Activated naive CD4-positive, alpha-beta T cell treated with anti-CD3 and anti-CD28 coated beads for 36 hours (primary cell): Measurements from ENCODE around the gene WDR73. TPM values are rescaled to one million over a fixed set of nuclear protein-coding genes. Genes with fewer than 3 reads are reported as not detected.

Experiments used
- CTCF ChIA-PET: fragments of 350-600 bp; sonication (Branson Sonifier 250); formaldehyde crosslinking; loops from one replicate; lab custom pipeline; 2021; ENCODE audit warnings: antibody characterized with exemption; lab: Charles Lee
- DNase-seq: peaks from one replicate; pipeline ENCODE4 v3.0.0-alpha.2; 2020
- H3K27ac Mint-ChIP-seq: one replicate; pipeline ENCODE4 v1.8.0; 2021; ENCODE audit warnings: mild to moderate bottlenecking, mixed read lengths
- H3K27me3 Mint-ChIP-seq: one replicate; pipeline ENCODE4 v1.8.0; 2021; ENCODE audit warnings: low read depth, mixed read lengths
- H3K36me3 Mint-ChIP-seq: one replicate; pipeline ENCODE4 v1.8.0; 2021; ENCODE audit warnings: low read depth, mixed read lengths
- H3K4me1 Mint-ChIP-seq: one replicate; pipeline ENCODE4 v1.8.0; 2021; ENCODE audit warnings: low read depth, mixed read lengths
- H3K4me3 Mint-ChIP-seq: one replicate; pipeline ENCODE4 v1.8.0; 2021; ENCODE audit warnings: mild to moderate bottlenecking, moderate library complexity, mixed read lengths
- H3K9me3 Mint-ChIP-seq: one replicate; pipeline ENCODE4 v1.8.0; 2021; ENCODE audit warnings: mixed read lengths
- intact Hi-C: fragments of 100-400 bp; cut with micrococcal nuclease; formaldehyde crosslinking; loops from one replicate; pipeline ENCODE4 v1.15.1; 2023
- total RNA-seq, 2 experiments: library from RNA; stranded (reverse); gene quantifications; one replicate each; pipeline ENCODE4 v1.2.3, GENCODE V29; 2021

Gene WDR73
- total RNA-seq, 2 experiments from 2014 or later = 9.5 to 9.9 TPM

DNA sequence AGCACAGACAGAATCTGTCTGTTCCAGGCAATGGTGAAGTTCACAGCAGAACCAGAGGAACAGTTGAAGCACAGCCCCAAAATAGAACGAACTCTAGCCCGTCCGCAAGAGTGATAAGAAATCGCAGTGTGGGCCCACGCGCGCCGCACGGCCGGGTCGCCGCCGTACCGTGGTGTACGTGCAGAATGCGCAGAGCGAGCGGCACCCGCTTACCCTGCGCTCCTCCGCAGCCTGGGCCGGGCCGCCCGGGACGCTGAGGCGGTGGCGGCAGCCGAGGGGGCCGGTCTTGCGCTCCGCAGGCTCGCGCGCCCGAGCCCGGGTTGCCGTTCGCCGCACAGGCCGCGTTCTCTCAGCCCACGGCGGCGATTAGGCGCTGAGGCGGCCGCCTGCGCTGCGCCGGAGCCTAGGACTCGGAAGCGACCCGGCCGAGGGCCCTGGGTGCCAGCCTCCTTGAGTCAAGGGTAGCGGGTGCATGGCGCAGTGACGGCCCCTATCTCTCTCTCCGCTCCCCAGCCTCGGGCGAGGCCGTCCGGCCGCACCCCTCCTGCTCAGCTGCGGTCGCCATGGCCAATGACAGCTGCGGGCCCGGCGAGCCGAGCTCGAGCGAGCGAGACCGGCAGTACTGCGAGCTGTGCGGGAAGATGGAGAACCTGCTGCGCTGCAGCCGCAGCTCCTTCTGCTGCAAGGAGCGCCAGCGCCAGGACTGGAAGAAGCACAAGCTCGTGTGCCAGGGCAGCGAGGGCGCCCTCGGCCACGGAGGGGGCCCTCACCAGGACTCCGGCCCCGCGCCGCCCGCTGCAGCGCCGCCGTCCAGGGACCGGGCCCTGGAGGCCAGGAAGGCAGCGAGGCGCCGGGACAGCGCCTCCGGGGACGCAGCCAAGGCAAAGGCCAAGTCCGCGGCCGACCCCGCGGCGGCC, 20.5 kb downstream of the WDR73 start:
- H3K9me3 Mint-ChIP-seq = no peaks in the 10 kb centered on the region
- intact Hi-C loops = loop anchor here (1.0 kb wide), 2 partner anchors 8 to 83 kb away; partner anchors contain the start of gene SEC11A
- peak; percentile 63 for DNase-seq
- H3K27ac Mint-ChIP-seq = peak overlapping the region; percentile 93
- H3K4me3 Mint-ChIP-seq = peak overlapping the region; percentile 94
- CTCF ChIA-PET = interaction anchor here (1.6 to 2.8 kb wide), 2 partner anchors 35 to 46 kb away, joined by 6 to 9 read pairs; no protein-coding TSS in a partner anchor
- peaks cover 46% of the 10 kb centered on the region for H3K4me1 Mint-ChIP-seq
- H3K27me3 Mint-ChIP-seq = no peaks in the 10 kb centered on the region
- H3K36me3 Mint-ChIP-seq = peaks cover 6% of the 10 kb centered on the region

GRCh38 chr15:84631706-84632272, 22.3 kb downstream of the WDR73 start:
- CTCF ChIA-PET = interaction anchor here (0.5 to 2.8 kb wide), 9 partner anchors 10 to 296 kb away, joined by 3 to 12 read pairs (median 4); partner anchors contain the start of genes WDR73 and ZSCAN2
- no peak for DNase-seq
- H3K36me3 Mint-ChIP-seq = peaks cover 6% of the 10 kb centered on the region

DNA sequence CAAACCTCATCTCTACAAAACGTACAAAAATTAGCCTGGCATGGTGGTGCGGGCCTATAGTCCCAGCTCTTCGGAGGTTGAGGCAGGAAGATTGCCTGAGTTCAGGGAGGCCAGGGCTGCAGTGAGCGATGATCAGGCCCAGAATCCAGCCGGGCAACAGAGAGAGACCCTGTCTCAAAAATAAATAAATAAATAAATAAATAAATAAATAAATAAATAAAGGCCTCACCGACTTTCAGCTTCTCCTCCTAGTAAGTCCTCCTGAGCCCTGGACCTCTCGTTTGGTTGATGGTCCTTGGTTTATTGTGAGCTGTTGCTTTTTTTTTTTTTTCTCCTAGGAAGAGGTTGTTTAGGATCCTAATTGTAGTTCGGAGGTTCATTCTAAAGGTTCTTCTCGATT, 25.1 kb downstream of the WDR73 start:
- Mint-ChIP-seq H3K4me1 (peaks cover 13% of the 10 kb centered on the region), H3K27ac (no peak overlapping the region), H3K36me3 (no peaks in the 10 kb centered on the region), H3K27me3 (no peaks in the 10 kb centered on the region), H3K4me3 (no peak overlapping the region), H3K9me3 (no peaks in the 10 kb centered on the region)
- CTCF ChIA-PET = no interaction called here
- DNase-seq = no peak
- intact Hi-C loops = no loop called here

More at GRCh38 chr15:84631706-84632272, 22.3 kb downstream of the WDR73 start:
- Mint-ChIP-seq H3K4me3 (peak overlapping the region; percentile 94), H3K9me3 (no peaks in the 10 kb centered on the region), H3K4me1 (peaks cover 37% of the 10 kb centered on the region), H3K27ac (peak overlapping the region; percentile 88), H3K27me3 (no peaks in the 10 kb centered on the region)
- intact Hi-C loops = loop anchor here (1.0 kb wide), 4 partner anchors 23 to 350 kb away; partner anchors contain the start of genes PDE8A, WDR73 and ZNF592

DNA sequence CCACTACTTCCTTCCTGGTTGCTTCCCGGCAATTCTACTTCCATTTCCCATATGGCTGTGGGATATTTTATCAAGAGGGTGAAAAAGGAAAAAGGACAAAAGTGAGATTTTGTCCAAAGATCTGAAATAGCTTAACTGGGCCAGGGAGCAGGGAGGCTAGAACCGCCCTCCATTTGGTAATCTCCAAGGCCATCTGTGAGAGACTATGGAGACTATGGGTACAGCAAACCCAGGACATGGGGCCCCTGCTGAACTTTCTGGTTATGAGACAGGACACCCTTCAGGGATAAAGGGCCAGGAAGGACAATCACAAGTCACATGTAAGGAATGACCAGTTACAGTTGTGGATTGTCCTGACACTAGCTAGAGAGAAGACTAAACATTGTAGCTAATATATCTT, 29.0 kb downstream of the WDR73 start:
- intact Hi-C loops = no loop called here
- Mint-ChIP-seq H3K27ac (no peak overlapping the region), H3K4me3 (no peak overlapping the region), H3K36me3 (peaks cover 29% of the 10 kb centered on the region), H3K4me1 (no peaks in the 10 kb centered on the region), H3K27me3 (no peaks in the 10 kb centered on the region), H3K9me3 (peaks cover 20% of the 10 kb centered on the region)
- no peak for DNase-seq
- CTCF ChIA-PET = interaction anchor here (1.2 kb wide), 1 partner anchor 39 kb away, joined by 3 read pairs; no protein-coding TSS in a partner anchor

- Mint-ChIP-seq H3K4me3 (no peak overlapping the region), H3K9me3 (peaks cover 24% of the 10 kb centered on the region), H3K36me3 (peaks cover 32% of the 10 kb centered on the region), H3K27me3 (no peaks in the 10 kb centered on the region), H3K27ac (no peak overlapping the region), H3K4me1 (no peaks in the 10 kb centered on the region)
- CTCF ChIA-PET = interaction anchor here (0.8 kb wide), 1 partner anchor 11 kb away, joined by 4 read pairs; no protein-coding TSS in a partner anchor
- intact Hi-C loops = no loop called here
- no peak for DNase-seq
Measured at GRCh38 chr15:84624359-84624758, 29.7 kb downstream of the WDR73 start.

DNA sequence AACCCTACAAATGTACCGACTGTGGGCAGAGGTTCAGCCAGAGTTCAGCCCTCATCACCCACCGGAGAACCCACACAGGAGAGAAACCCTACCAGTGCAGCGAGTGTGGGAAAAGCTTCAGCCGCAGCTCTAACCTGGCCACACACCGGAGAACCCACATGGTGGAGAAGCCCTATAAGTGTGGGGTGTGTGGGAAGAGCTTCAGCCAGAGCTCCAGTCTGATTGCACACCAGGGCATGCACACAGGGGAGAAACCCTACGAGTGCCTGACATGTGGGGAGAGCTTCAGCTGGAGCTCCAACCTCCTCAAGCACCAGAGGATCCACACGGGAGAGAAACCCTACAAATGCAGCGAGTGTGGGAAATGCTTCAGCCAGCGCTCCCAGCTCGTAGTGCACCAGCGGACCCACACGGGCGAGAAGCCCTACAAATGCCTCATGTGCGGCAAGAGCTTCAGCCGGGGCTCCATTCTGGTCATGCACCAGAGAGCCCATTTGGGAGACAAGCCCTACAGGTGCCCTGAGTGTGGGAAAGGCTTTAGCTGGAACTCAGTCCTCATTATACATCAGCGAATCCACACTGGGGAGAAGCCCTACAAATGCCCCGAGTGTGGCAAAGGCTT, 32.6 kb downstream of the WDR73 start:
- peaks cover 25% of the 10 kb centered on the region for H3K9me3 Mint-ChIP-seq
- no peaks in the 10 kb centered on the region for H3K4me1 Mint-ChIP-seq
- H3K4me3 Mint-ChIP-seq = no peak overlapping the region
- intact Hi-C loops = no loop called here
- H3K27me3 Mint-ChIP-seq = no peaks in the 10 kb centered on the region
- DNase-seq = no peak
- CTCF ChIA-PET = interaction anchor here (1.1 to 1.8 kb wide), 2 partner anchors 9 to 13 kb away, joined by 5 to 7 read pairs; no protein-coding TSS in a partner anchor
- H3K27ac Mint-ChIP-seq = no peak overlapping the region
- peaks cover 32% of the 10 kb centered on the region for H3K36me3 Mint-ChIP-seq

DNA sequence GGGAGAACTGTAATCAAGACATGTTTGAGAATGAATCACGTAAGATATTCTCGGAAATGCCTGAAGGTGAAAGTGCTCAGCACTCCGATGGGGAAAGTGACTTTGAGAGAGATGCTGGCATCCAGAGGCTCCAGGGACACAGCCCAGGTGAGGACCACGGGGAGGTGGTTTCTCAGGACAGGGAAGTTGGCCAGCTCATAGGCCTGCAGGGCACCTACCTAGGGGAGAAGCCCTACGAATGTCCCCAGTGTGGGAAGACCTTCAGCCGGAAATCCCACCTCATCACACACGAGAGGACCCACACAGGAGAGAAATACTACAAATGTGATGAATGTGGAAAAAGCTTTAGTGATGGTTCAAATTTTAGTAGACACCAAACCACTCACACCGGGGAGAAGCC, 33.5 kb downstream of the WDR73 start:
- Mint-ChIP-seq H3K36me3 (peaks cover 32% of the 10 kb centered on the region), H3K4me3 (no peak overlapping the region), H3K27ac (no peak overlapping the region), H3K9me3 (peaks cover 25% of the 10 kb centered on the region), H3K27me3 (no peaks in the 10 kb centered on the region), H3K4me1 (no peaks in the 10 kb centered on the region)
- CTCF ChIA-PET = interaction anchor here (1.1 to 1.8 kb wide), 2 partner anchors 10 to 12 kb away, joined by 5 to 7 read pairs; no protein-coding TSS in a partner anchor
- DNase-seq = no peak
- intact Hi-C loops = no loop called here

- Mint-ChIP-seq H3K4me3 (no peak overlapping the region), H3K27me3 (no peaks in the 10 kb centered on the region), H3K27ac (no peak overlapping the region), H3K4me1 (no peaks in the 10 kb centered on the region), H3K9me3 (peaks cover 15% of the 10 kb centered on the region), H3K36me3 (peaks cover 15% of the 10 kb centered on the region)
- CTCF ChIA-PET = interaction anchor here (0.5 kb wide), 1 partner anchor 20 kb away, joined by 3 read pairs; no protein-coding TSS in a partner anchor
- DNase-seq = no peak
- intact Hi-C loops = no loop called here
Measured at GRCh38 chr15:84616235-84616634, 37.8 kb downstream of the WDR73 start.

- Mint-ChIP-seq H3K36me3 (peaks cover 8% of the 10 kb centered on the region), H3K27me3 (no peaks in the 10 kb centered on the region), H3K4me1 (peaks cover 8% of the 10 kb centered on the region), H3K27ac (no peak overlapping the region), H3K4me3 (no peak overlapping the region), H3K9me3 (no peaks in the 10 kb centered on the region)
- intact Hi-C loops = no loop called here
- no peak for DNase-seq
- CTCF ChIA-PET = interaction anchor here (0.6 kb wide), 1 partner anchor 13 kb away, joined by 3 read pairs; no protein-coding TSS in a partner anchor
Measured at GRCh38 chr15:84611631-84612030, 42.5 kb downstream of the WDR73 start.

- CTCF ChIA-PET = no interaction called here
- no peak overlapping the region for H3K4me3 Mint-ChIP-seq
- peaks cover 22% of the 10 kb centered on the region for H3K4me1 Mint-ChIP-seq
- peaks cover 17% of the 10 kb centered on the region for H3K36me3 Mint-ChIP-seq
- H3K27me3 Mint-ChIP-seq = no peaks in the 10 kb centered on the region
- no peaks in the 10 kb centered on the region for H3K9me3 Mint-ChIP-seq
- intact Hi-C loops = no loop called here
- DNase-seq = no peak
- H3K27ac Mint-ChIP-seq = no peak overlapping the region
Measured at GRCh38 chr15:84609818-84610525, 44.1 kb downstream of the WDR73 start.

DNA sequence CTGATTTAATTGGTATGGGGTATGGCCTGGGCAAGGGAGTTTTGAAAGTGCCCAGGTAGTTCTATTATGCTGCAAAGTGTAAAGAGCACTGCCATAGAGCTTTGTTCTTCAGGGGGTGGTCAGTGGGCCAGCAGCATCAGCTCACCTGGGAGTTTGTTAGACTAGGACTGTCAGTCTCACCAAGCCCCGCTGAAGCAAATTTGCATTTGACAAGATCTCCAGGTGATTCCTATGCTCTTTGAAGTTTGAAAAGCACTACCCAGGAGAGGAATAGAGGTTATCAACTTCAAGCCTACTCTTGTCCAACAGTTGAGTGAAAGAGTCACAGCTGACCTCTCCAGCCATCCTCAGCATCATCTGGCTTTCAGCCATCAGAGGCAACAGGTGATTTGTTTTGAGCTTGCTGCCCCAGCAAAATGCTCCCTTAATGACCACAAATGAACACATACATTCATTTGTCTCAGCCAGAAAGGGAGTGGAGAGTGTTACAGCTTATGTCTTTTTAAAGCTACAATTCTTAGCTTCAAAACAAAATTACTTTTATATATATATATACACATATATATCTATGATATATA, 45.3 kb downstream of the WDR73 start:
- Mint-ChIP-seq H3K9me3 (no peaks in the 10 kb centered on the region), H3K4me3 (no peak overlapping the region), H3K36me3 (peaks cover 17% of the 10 kb centered on the region), H3K4me1 (peaks cover 32% of the 10 kb centered on the region), H3K27me3 (no peaks in the 10 kb centered on the region), H3K27ac (no peak overlapping the region)
- intact Hi-C loops = no loop called here
- CTCF ChIA-PET = interaction anchor here (0.8 to 1.8 kb wide), 2 partner anchors 9 to 12 kb away, joined by 5 read pairs; no protein-coding TSS in a partner anchor
- no peak for DNase-seq
